Subcutaneous adipose tissue (tissue), 4 donors: ENCODE data around the gene GPR141. TPM values are rescaled to one million over a fixed set of nuclear protein-coding genes. Genes with fewer than 3 reads are reported as not detected.

ENCODE experiments used
- total RNA-seq, 4 donors: library from RNA; depleted of rRNA; stranded (reverse); fragments of >200 nt; gene quantifications; one replicate each; pipeline ENCODE4 v1.1.0, GENCODE V29; 2016
- TF ChIP-seq, protein P1 (sequence below): fragments of 450-650 bp; IDR thresholded peaks from one replicate; pipeline ENCODE4 v1.5.1; 2016; ENCODE audit warnings: low read depth, mild to moderate bottlenecking, control low read depth, antibody characterized with exemption, moderate library complexity

GPR141 gene
- total RNA-seq, 4 donors from 2014 or later: 0.57 to 1.2 (median 1.1) TPM; not detected in 1

GRCh38 chr7:37756797-37757551 is 73.4 kb downstream of the GPR141 start:
- TF ChIP-seq, protein P1, sequence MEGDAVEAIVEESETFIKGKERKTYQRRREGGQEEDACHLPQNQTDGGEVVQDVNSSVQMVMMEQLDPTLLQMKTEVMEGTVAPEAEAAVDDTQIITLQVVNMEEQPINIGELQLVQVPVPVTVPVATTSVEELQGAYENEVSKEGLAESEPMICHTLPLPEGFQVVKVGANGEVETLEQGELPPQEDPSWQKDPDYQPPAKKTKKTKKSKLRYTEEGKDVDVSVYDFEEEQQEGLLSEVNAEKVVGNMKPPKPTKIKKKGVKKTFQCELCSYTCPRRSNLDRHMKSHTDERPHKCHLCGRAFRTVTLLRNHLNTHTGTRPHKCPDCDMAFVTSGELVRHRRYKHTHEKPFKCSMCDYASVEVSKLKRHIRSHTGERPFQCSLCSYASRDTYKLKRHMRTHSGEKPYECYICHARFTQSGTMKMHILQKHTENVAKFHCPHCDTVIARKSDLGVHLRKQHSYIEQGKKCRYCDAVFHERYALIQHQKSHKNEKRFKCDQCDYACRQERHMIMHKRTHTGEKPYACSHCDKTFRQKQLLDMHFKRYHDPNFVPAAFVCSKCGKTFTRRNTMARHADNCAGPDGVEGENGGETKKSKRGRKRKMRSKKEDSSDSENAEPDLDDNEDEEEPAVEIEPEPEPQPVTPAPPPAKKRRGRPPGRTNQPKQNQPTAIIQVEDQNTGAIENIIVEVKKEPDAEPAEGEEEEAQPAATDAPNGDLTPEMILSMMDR: no peak

GRCh38 chr7:37757563-37757962 is 74.0 kb downstream of the GPR141 start:
- TF ChIP-seq, protein P1: no peak

GRCh38 chr7:37758501-37759045 is 75.0 kb downstream of the GPR141 start:
- TF ChIP-seq, protein P1: no peak

- TF ChIP-seq, protein P1: no peak
These were observed 76.0 kb downstream of the GPR141 start for GRCh38 chr7:37759526-37759925.

GRCh38 chr7:37765421-37765829 is 81.9 kb downstream of the GPR141 start:
- TF ChIP-seq, protein P1: no peak

- TF ChIP-seq, protein P1: no peak
These were observed 82.4 kb downstream of the GPR141 start for GRCh38 chr7:37765872-37766525.

DNA sequence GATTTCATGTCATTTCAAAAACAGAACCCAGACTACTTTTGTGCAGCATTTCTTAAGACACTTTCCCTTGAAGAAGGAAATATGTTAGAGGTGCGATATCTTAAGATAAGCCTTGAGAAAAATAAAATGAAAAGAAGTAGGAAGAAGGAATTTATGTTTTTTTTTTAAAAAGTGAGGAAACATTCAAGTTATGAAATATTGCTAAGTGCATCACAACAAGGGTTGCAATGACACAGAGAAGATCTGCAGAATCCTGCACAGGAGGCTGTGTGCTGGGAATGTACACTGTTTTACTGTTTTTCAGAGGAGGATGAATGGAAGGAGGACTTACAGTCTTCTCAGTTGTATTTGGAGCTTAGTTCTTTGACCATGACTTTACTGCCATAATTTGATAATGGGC is 85.0 kb downstream of the GPR141 start:
- TF ChIP-seq, protein P1: no peak
